ENCODE data around the gene SMAD2.

DNA sequence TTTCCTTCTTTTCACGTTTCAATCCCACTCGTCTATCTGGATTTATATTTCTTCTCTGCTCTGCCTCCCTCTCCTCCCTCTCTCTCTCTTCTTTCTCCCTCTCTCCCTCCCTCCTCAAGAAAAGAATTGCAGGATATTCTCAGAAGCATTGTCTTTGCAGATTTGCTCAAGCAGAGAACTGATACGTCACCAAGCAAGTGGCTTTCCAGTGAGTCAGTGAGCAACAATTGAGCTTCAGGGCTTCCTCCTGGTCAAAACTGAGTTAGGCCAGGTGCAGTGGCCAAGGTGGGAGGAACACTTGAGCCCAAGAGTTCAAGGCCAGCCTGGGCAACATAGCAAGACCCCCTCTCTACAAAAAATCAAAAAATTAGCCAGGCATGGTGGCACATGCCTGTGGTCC lies 151.1 kb downstream of the SMAD2 start:
- no peak for TF ChIP-seq EZH2 (IDR thresholded peaks at IDR 0.05; ENCODE audit: borderline replicate concordance, low read depth, low read length, poor library complexity, severe bottlenecking)
- TF ChIP-seq, protein P1, sequence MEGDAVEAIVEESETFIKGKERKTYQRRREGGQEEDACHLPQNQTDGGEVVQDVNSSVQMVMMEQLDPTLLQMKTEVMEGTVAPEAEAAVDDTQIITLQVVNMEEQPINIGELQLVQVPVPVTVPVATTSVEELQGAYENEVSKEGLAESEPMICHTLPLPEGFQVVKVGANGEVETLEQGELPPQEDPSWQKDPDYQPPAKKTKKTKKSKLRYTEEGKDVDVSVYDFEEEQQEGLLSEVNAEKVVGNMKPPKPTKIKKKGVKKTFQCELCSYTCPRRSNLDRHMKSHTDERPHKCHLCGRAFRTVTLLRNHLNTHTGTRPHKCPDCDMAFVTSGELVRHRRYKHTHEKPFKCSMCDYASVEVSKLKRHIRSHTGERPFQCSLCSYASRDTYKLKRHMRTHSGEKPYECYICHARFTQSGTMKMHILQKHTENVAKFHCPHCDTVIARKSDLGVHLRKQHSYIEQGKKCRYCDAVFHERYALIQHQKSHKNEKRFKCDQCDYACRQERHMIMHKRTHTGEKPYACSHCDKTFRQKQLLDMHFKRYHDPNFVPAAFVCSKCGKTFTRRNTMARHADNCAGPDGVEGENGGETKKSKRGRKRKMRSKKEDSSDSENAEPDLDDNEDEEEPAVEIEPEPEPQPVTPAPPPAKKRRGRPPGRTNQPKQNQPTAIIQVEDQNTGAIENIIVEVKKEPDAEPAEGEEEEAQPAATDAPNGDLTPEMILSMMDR (conservative IDR thresholded peaks at IDR 0.05; ENCODE audit: low read depth, low read length) = no peak

Measured in A673 (cell line).